HFFc6 (cell line): ENCODE measurements around the gene TEX14. TPM values are rescaled to one million over a fixed set of nuclear protein-coding genes. Genes with fewer than 3 reads are reported as not detected.

Experiments used
- DNase-seq: peaks from one replicate; pipeline ENCODE4 v3.0.0-alpha.2; 2018
- H3K27ac Mint-ChIP-seq: 2 replicates; pipeline ENCODE4 v1.8.0; 2020; ENCODE audit warnings: mild to moderate bottlenecking, mixed read lengths
- H3K27me3 Mint-ChIP-seq: 2 replicates; pipeline ENCODE4 v1.8.0; 2021; ENCODE audit warnings: mild to moderate bottlenecking, moderate library complexity, mixed read lengths; ENCODE audit not compliant: insufficient read depth
- H3K36me3 Mint-ChIP-seq: 2 replicates; pipeline ENCODE4 v1.8.0; 2021; ENCODE audit warnings: low read depth, mixed read lengths
- H3K4me1 Mint-ChIP-seq: 2 replicates; pipeline ENCODE4 v1.8.0; 2020; ENCODE audit warnings: low read depth, mixed read lengths
- H3K4me3 Mint-ChIP-seq: 2 replicates; pipeline ENCODE4 v1.8.0; 2020; ENCODE audit warnings: mild to moderate bottlenecking, moderate library complexity, mixed read lengths
- H3K9me3 Mint-ChIP-seq: 2 replicates; pipeline ENCODE4 v1.8.0; 2020; ENCODE audit warnings: mild to moderate bottlenecking, mixed read lengths
- CTCF ChIP-seq: fragments of 200-600 bp; sonication (generic); IDR thresholded peaks from 2 replicates; pipeline ENCODE4 v1.5.0; 2021; ENCODE audit warnings: antibody characterized with exemption, mild to moderate bottlenecking
- total RNA-seq, 6 experiments: library from RNA; stranded (reverse); fragmentation: NEBNext Ultra II Directional; extraction: Animal tissue kit (Norgen Biotek cat#: 25700); gene quantifications; 2 replicates in 1 of 6; 3 replicates in 5 of 6; pipeline ENCODE4 v1.2.3, GENCODE V29; 2021

TEX14 gene
- total RNA-seq, 6 experiments from 2014 or later: 0.20 TPM; not detected in 5

- H3K4me3 Mint-ChIP-seq: peak overlapping the region; percentile 44
- DNase-seq: no peak
- no peak for TF ChIP-seq CTCF
- H3K27me3 Mint-ChIP-seq: peaks cover 6% of the 10 kb centered on the region
- H3K36me3 Mint-ChIP-seq: no peaks in the 10 kb centered on the region
- H3K4me1 Mint-ChIP-seq: no peaks in the 10 kb centered on the region
- peak overlapping the region; percentile 54 for H3K27ac Mint-ChIP-seq
- H3K9me3 Mint-ChIP-seq: no peaks in the 10 kb centered on the region
Observed at GRCh38 chr17:58632324-58633314, 59.2 kb downstream of the TEX14 start.

DNA sequence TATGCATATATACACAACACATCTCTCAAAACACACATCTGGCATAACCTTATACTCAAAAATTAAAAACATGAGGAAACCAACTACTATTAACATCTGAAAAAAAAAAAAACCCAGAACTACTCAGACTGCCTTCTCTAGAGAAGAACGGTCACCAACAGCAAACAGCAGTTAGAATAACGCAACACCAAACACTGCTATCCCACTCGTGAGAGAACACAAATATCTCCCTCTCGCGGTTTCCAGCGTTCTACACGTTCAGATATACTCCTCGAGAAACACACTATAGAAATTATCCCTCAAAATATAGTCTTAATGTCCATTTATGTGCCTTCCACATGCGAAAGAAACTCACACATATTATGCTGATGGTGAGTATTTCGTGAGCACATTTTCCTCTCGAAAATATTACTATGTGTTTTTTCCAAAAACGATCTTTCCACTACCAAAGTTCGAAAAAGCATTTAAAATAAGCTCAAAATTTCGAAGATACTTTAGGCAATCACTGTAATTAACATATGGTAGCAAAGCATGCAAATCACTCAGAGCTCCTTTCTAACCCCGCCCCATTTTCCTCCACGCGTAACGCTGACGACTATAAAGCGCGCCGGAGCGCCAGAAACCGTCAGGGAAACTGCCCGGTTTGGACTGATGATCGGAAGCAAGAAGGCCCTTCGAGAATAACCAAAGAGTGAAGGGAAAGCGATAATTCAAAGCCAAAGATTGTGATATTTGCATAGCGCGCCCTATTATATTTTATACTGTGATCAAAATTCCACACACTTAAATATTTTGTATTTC lies 60.1 kb downstream of the TEX14 start:
- Mint-ChIP-seq H3K27me3 (peaks cover 6% of the 10 kb centered on the region), H3K4me3 (no peak overlapping the region), H3K27ac (no peak overlapping the region), H3K36me3 (no peaks in the 10 kb centered on the region), H3K4me1 (no peaks in the 10 kb centered on the region), H3K9me3 (no peaks in the 10 kb centered on the region)
- peak; percentile 99 for DNase-seq
- peak; percentile 48; the same call in 1 of the 2 replicates for TF ChIP-seq CTCF

DNA sequence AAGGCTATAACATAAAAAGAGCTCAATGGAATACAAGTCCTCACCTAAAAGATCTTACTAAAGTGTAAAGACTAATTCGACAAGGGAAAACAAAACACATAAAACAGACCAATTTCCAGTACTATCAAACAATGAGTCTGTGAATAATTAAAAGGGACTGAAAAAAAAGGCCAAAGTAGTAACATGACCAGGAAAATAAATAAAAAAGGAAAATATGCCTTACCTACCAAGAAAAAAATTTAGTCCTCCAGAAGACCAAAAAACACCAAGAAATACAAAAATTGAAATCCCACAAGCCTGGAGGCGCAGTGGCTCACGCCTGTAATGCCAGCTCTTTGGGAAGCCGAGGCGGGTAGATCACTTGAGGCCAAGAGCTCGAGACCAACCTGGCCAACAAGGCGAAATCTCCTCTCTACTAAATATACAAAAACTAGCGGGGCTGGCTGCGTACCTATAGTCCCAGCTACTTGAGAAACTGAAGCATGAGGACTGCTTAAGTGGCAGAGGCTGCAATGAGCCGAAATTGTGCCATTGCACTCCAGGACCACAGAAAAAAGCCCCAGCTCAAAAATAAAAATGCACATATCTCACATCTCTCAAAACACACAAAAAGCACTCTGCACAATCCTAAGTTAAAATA lies 60.8 kb downstream of the TEX14 start:
- no peaks in the 10 kb centered on the region for H3K9me3 Mint-ChIP-seq
- H3K4me1 Mint-ChIP-seq: no peaks in the 10 kb centered on the region
- DNase-seq: peak; percentile 97
- H3K36me3 Mint-ChIP-seq: no peaks in the 10 kb centered on the region
- H3K27ac Mint-ChIP-seq: no peak overlapping the region
- TF ChIP-seq CTCF: no peak
- no peak overlapping the region for H3K4me3 Mint-ChIP-seq
- H3K27me3 Mint-ChIP-seq: no peaks in the 10 kb centered on the region; the same call in 1 of the 2 replicates

- H3K27me3 Mint-ChIP-seq: no peaks in the 10 kb centered on the region; the same call in none of the 2 replicates
- no peaks in the 10 kb centered on the region for H3K36me3 Mint-ChIP-seq
- no peak for DNase-seq
- no peak overlapping the region for H3K27ac Mint-ChIP-seq
- H3K4me1 Mint-ChIP-seq: no peaks in the 10 kb centered on the region
- H3K4me3 Mint-ChIP-seq: no peak overlapping the region
- TF ChIP-seq CTCF: no peak
- H3K9me3 Mint-ChIP-seq: no peaks in the 10 kb centered on the region
Observed at GRCh38 chr17:58626905-58627304, 64.9 kb downstream of the TEX14 start.

- no peak for DNase-seq
- TF ChIP-seq CTCF: no peak
- H3K27me3 Mint-ChIP-seq: peaks cover 7% of the 10 kb centered on the region
Observed at GRCh38 chr17:58624751-58625150, 67.1 kb downstream of the TEX14 start.

More at GRCh38 chr17:58624751-58625150, 67.1 kb downstream of the TEX14 start:
- Mint-ChIP-seq H3K4me1 (no peaks in the 10 kb centered on the region), H3K9me3 (no peaks in the 10 kb centered on the region), H3K27ac (no peak overlapping the region), H3K4me3 (no peak overlapping the region), H3K36me3 (no peaks in the 10 kb centered on the region)
